Measurements from ENCODE around the gene TSFM. TPM values are rescaled to one million over a fixed set of nuclear protein-coding genes. Genes with fewer than 3 reads are reported as not detected.
"Not testable (repeated sequence)": the region's sequence is repeated elsewhere in the genome, so short reads cannot be mapped to it uniquely, and the experiment has no call there.

Gene TSFM
- total RNA-seq, 2 donors from 2014 or later = 15.9 to 16.4 TPM

DNA sequence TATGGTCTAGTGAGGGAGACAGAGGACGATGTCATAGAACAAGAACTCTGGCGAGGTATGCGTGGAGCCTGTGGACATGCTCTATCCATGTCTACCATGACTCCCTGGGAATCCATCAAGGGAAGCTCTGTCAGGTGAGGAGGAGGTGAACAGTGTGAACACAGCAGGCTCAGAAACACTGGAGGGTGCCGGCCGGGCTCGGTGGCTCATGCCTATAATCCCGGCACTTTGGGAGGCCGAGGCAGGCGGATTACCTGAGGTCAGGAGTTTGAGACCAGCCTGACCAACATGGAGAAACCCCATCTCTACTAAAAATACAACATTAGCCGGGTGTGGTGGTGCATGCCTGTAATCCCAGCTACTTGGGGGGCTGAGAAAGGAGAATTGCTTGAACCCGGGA is 8.0 kb upstream of the TSFM start:
- intact Hi-C loops (cut with DNase I) = not testable (repeated sequence)

GRCh38 chr12:57775044-57775443 is 7.5 kb upstream of the TSFM start:
- DNase-seq (ENCODE audit: low spot score) = no peak
- intact Hi-C loops (cut with DNase I) = no loop called here

More for the DNA sequence above, 8.0 kb upstream of the TSFM start:
- DNase-seq (ENCODE audit: low spot score) = not testable (repeated sequence)

DNA sequence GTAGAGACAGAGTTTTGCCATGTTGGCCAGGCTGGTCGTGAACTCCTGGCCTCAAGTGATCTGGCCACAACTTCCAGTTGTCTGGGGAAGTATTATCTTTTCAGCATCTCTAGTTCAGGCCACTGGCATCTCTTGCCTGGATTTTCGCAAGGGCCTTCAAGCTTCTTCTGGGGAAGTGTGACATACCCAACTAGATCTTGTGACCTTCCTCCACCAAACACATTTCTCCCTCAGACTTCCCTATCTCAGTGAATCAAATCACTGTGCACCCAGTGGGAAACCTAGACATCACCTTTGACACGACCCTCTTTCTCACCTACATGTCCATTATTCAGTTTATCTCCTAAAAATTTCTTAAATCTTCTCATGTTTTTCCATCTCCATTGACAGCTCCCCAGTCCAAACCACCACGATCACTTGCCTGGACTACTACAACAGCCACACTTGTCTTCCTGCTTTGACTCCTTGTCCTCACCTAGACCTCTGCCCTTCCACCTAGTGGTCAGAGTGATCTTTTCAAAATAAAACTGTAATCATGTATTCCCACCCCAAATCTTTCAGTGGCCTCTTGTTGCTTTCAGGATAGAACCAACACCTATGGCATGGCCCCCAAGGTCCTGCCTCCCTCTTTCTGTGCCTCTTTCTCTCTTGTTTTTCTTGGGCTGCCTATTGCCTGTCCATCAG is 6.9 kb upstream of the TSFM start:
- intact Hi-C loops (cut with DNase I) = no loop called here
- no peak for DNase-seq (ENCODE audit: low spot score)

DNA sequence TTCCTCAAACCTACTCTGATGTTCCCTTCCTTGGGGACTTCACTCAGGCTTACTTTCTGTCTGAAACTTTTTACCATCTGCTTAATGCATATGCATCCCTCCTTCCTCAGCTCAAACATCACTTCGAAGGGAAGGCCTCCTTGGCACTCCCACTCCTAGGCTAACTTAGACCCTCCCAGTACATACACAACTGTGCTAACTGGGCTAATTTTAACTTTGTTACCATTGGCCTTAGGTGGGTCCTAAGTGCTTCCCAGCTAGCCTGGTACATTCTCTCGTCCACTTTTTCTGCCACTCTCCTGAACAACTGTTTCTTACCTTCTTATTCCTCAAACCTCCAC is 6.4 kb upstream of the TSFM start:
- intact Hi-C loops (cut with DNase I) = no loop called here
- no peak for DNase-seq (ENCODE audit: low spot score)

DNA sequence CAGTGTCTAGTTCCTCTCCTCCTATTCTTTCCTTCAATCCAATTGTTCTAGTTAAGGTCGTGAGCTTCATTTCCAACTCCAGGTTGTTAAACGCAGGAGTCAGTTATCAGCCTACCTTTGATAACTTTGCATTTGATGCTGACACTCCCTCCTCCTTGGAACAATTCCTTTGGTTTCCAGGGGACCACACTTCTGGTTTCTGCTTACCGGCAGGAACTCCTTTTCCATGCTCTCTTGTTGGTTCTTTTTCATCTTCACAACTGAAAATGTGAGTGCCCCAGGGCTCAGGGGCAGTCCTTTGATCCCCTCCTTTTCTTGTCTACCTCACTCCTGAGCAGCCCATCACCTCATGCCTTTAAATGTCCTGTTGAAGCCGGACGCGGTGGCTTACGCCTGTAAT is 5.2 kb upstream of the TSFM start:
- DNase-seq (ENCODE audit: low spot score) = no peak
- intact Hi-C loops (cut with DNase I) = no loop called here

- intact Hi-C loops (cut with DNase I) = no loop called here
- no peak for DNase-seq (ENCODE audit: low spot score)
These were observed 4.7 kb upstream of the TSFM start for GRCh38 chr12:57777911-57778310.

DNA sequence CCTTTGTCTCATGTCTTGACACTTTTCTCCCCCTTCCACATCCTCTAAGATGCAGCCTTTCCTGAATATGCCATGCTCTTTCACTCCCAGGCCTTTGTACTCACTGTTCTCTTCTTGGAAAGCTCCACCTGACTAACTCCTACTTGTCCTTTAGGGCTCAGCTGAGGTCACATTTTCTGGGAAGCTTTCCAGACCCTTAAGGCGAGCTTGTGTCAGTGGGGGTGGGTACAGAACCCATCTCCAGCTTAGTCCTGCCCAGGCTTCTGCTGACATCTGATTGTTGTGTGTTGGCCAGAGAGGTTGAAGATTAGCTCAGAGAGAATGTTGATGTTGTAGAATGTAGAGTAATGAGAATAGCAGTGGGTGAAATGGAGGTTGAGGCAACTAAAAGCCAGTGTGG is 2.9 kb upstream of the TSFM start:
- no peak for DNase-seq (ENCODE audit: low spot score)

DNA sequence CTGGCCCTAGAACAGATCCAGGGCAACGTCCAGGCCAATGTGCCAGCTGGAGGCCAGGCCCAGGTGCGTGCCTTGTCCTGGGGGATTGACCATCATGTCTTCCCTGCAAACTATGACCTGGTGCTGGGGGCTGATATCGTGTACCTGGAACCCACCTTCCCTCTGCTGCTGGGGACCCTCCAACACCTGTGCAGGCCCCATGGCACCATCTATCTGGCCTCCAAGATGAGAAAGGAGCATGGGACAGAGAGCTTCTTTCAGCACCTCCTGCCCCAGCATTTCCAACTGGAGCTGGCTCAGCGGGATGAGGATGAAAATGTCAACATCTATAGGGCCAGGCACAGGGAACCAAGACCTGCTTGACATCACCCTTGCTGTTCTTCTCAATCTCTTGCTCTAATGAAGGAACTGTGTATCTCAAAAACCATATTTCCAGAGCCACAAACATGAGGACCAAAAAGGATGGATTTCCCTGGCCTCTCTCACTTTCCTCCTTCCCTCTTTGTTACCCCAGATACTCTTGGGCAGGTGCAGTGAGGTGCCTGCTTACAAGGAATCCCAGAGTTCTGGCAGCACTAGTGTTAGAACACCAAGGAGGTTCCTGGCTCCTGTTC is 2.2 kb upstream of the TSFM start:
- intact Hi-C loops (cut with DNase I) = no loop called here
- no peak for DNase-seq (ENCODE audit: low spot score)

More for the DNA sequence above, 2.9 kb upstream of the TSFM start:
- intact Hi-C loops (cut with DNase I) = no loop called here

DNA sequence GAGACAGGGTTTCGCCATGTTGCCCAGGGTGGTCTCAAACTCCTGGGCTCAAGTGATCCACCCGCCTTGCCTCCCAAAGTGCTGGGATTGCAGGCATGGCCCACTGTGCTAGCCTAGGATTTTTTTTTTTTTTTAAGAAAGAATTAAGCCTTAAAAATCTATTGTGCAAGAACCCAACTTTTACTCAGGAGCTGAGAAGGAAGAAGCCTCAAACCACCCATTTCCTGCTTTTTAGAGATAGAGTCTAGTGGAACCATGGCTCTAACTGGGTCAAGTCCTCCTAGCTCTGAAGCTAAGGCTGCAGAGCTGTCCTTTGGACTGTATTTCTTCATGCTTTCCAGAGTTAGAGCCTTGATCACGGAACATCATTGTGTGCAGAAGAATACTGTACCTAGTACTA is 1.3 kb upstream of the TSFM start:
- intact Hi-C loops (cut with DNase I) = no loop called here
- no peak for DNase-seq (ENCODE audit: low spot score)

DNA sequence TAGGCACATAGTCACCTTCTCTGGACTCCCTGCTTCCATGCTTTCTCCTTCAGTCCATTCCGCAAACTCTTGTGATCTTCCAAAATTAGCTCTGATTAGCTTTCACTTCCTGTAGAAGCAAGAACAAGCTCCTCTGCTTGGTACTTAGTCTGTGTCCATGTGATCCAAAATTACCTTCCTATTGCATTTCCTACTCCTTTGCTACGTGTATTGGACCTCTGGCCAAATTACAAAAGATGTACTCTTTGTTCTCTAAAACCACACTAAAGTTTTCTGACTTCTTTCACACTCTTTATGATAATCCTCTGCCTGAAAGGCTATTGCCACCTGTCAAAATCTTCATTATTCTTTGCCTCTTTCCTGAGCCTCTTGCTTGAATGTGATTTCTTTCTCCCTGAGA is 786 bp upstream of the TSFM start:
- intact Hi-C loops (cut with DNase I) = no loop called here

GRCh38 chr12:57782243-57782607 is 362 bp upstream of the TSFM start:
- intact Hi-C loops (cut with DNase I) = no loop called here
- no peak for DNase-seq (ENCODE audit: low spot score)

More for the DNA sequence above, 786 bp upstream of the TSFM start:
- DNase-seq (ENCODE audit: low spot score) = no peak

DNA sequence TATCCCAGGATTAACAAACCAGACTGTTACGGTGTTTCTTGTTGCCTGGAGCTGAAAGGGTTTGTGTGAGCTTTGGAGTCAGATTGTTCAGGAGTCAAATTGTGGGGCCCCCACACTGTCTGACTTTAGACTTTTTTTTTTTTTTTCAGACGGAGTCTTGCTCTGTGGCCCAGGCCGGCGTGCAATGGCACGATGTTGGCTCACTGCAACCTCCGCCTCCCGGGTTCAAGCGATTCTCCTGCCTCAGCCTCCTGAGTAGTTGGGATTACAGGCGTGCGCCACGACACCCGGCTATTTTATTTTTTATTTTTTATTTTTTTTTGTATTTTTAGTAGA is 847 bp downstream of the TSFM start:
- intact Hi-C loops (cut with DNase I) = no loop called here

DNA sequence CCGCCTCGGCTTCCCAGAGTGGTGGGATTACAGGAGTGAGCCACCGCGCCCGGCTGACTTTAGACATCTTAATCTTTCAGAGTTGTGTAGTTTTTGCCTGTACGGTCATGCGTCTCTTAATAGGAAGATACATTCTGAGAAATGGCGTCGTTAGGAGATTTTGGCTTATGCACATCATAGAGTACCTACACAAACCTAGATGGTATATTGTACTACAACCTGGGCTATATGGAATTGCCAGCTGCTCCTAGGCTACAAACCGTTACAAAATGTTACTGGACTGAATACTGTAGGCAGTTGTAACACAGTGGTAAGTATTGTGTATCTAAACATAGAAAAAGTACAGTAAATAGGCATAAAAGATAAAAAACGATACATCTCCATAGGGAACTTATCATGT is 1.3 kb downstream of the TSFM start:
- DNase-seq (ENCODE audit: low spot score) = no peak
- intact Hi-C loops (cut with DNase I) = no loop called here

More for the DNA sequence above, 847 bp downstream of the TSFM start:
- DNase-seq (ENCODE audit: low spot score) = no peak

- no peak for DNase-seq (ENCODE audit: low spot score)
- intact Hi-C loops (cut with DNase I) = no loop called here
These were observed 11.3 kb downstream of the TSFM start for GRCh38 chr12:57793920-57794319.

DNA sequence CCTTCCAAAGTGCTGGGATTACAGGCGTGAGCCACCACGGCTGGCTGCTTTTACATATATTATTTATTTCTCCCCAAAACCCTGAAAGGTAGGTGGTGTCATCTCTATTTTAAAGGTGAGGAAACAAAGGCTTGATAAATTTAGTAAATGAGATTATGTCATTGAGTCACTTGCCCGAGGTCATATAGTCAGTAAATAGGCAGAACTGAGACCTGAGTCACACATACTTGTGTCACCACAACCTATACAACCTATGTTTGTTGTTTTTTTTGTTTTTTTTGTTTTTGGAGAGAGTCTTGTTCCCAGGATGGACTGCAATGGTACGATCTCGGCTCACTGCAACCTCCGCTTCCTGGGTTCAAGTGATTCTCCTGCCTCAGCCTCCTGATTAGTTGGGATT is 12.8 kb downstream of the TSFM start:
- no peak for DNase-seq (ENCODE audit: low spot score)
- intact Hi-C loops (cut with DNase I) = no loop called here

- no peak for DNase-seq (ENCODE audit: low spot score)
- intact Hi-C loops (cut with DNase I) = no loop called here
These were observed 14.4 kb downstream of the TSFM start for GRCh38 chr12:57796996-57797395.

DNA sequence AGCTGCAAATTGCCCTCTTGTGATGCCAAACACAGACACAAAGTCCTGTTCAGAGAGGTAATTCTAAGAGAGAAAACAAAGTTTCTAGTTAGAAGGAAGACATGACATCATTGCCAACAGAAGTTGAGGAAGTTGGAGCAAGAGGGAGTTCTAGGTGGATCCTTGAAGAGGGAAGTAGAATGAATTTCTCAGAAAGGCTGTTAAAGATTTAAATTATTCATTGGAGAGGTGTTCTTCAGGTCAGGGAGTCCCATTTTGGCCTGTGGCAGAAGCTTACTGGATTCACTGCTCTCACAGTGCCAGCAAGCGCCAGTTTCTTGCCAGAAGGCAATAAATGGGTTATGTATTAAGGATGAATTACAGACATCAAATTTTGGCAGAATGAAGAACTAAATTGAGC is 15.3 kb downstream of the TSFM start:
- DNase-seq (ENCODE audit: low spot score) = no peak

GRCh38 chr12:57800965-57801364 is 18.4 kb downstream of the TSFM start:
- intact Hi-C loops (cut with DNase I) = no loop called here

More for the DNA sequence above, 15.3 kb downstream of the TSFM start:
- intact Hi-C loops (cut with DNase I) = no loop called here

DNA sequence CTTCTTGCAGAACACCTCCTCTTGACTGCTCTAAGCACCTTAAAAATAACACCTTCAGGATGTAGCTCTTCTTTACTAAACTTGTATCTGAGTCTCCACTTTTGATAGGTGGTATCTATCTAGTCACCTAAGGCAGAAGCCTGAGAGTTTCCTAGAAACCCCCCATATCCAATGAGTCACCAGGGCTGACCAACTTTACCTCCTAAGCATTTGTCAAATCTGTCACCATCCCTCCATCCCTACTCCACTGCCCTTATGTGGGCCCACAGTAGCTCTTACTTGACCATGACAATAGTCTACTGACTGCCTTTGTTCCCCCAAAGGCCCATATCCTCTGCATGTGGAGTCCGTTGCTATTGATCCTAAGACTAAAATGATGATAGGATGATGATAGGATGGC is 20.0 kb downstream of the TSFM start:
- DNase-seq (ENCODE audit: low spot score) = no peak
- intact Hi-C loops (cut with DNase I) = no loop called here

More at GRCh38 chr12:57800965-57801364, 18.4 kb downstream of the TSFM start:
- no peak for DNase-seq (ENCODE audit: low spot score)

GRCh38 chr12:57803319-57803893 is 20.8 kb downstream of the TSFM start:
- no peak for DNase-seq (ENCODE audit: low spot score)
- intact Hi-C loops (cut with DNase I) = no loop called here

- intact Hi-C loops (cut with DNase I) = no loop called here
- no peak for DNase-seq (ENCODE audit: low spot score)
These were observed 24.1 kb downstream of the TSFM start for GRCh38 chr12:57806677-57807076.

Measured in posterior vena cava (tissue), 2 donors.